ENCODE results near the gene DHX35. TPM values are rescaled to one million over a fixed set of nuclear protein-coding genes. Genes with fewer than 3 reads are reported as not detected.

The DHX35 gene
- total and polyA plus RNA-seq, 2 of the 13 experiments (the other 11 are each of a cell fraction or from before 2014, with no cell fraction given) = 25.8 to 28.7 TPM

DNA sequence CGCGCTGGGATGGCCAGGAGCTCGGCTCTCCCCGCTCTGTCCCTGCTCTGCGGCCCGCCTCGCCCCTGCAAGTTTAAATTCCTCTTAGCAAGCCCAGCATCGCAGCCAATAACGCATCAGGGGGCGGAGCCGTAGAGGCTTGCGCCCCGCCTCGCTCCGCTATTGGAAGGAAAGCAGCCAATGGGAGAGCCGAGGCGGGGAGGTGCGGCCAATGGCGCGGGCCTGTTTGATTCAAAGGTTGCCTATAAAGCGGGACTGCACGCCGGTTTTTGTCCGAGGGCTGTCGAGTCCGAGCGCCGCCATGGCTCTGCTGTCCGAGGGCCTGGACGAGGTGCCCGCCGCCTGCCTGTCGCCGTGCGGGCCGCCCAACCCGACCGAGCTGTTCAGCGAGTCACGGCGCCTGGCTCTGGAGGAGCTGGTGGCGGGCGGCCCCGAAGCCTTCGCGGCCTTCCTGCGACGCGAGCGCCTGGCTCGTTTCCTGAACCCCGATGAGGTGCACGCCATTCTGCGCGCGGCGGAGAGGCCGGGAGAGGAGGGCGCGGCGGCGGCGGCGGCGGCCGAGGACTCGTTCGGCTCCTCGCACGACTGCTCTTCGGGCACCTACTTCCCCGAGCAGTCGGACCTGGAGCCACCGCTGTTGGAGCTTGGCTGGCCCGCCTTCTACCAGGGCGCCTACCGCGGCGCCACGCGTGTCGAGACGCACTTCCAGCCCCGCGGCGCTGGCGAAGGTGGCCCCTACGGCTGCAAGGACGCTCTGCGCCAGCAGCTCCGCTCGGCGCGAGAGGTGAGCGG lies 35.8 kb upstream of the DHX35 start, which contains the start of gene FAM83D (continued):
- TF ChIP-seq, protein P1, sequence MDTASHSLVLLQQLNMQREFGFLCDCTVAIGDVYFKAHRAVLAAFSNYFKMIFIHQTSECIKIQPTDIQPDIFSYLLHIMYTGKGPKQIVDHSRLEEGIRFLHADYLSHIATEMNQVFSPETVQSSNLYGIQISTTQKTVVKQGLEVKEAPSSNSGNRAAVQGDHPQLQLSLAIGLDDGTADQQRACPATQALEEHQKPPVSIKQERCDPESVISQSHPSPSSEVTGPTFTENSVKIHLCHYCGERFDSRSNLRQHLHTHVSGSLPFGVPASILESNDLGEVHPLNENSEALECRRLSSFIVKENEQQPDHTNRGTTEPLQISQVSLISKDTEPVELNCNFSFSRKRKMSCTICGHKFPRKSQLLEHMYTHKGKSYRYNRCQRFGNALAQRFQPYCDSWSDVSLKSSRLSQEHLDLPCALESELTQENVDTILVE (CRISPR knock-in tag; IDR thresholded peaks at IDR 0.05) = peak; percentile 82; the same call in 1 of the 2 replicates
- TF ChIP-seq, protein P2, sequence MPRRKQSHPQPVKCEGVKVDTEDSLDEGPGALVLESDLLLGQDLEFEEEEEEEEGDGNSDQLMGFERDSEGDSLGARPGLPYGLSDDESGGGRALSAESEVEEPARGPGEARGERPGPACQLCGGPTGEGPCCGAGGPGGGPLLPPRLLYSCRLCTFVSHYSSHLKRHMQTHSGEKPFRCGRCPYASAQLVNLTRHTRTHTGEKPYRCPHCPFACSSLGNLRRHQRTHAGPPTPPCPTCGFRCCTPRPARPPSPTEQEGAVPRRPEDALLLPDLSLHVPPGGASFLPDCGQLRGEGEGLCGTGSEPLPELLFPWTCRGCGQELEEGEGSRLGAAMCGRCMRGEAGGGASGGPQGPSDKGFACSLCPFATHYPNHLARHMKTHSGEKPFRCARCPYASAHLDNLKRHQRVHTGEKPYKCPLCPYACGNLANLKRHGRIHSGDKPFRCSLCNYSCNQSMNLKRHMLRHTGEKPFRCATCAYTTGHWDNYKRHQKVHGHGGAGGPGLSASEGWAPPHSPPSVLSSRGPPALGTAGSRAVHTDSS (CRISPR knock-in tag; conservative IDR thresholded peaks at IDR 0.05) = peak; percentile 96
- TF ChIP-seq ZSCAN9 (CRISPR knock-in tag; IDR thresholded peaks at IDR 0.05; ENCODE audit: borderline replicate concordance) = peak; percentile 80; the same call in 1 of the 2 replicates
- peak; percentile 100 for TF ChIP-seq ZMYM4 (CRISPR knock-in tag; IDR thresholded peaks at IDR 0.05)
- TF ChIP-seq, protein P3, sequence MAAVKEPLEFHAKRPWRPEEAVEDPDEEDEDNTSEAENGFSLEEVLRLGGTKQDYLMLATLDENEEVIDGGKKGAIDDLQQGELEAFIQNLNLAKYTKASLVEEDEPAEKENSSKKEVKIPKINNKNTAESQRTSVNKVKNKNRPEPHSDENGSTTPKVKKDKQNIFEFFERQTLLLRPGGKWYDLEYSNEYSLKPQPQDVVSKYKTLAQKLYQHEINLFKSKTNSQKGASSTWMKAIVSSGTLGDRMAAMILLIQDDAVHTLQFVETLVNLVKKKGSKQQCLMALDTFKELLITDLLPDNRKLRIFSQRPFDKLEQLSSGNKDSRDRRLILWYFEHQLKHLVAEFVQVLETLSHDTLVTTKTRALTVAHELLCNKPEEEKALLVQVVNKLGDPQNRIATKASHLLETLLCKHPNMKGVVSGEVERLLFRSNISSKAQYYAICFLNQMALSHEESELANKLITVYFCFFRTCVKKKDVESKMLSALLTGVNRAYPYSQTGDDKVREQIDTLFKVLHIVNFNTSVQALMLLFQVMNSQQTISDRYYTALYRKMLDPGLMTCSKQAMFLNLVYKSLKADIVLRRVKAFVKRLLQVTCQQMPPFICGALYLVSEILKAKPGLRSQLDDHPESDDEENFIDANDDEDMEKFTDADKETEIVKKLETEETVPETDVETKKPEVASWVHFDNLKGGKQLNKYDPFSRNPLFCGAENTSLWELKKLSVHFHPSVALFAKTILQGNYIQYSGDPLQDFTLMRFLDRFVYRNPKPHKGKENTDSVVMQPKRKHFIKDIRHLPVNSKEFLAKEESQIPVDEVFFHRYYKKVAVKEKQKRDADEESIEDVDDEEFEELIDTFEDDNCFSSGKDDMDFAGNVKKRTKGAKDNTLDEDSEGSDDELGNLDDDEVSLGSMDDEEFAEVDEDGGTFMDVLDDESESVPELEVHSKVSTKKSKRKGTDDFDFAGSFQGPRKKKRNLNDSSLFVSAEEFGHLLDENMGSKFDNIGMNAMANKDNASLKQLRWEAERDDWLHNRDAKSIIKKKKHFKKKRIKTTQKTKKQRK (IDR thresholded peaks at IDR 0.05; ENCODE audit: low read length) = no peak
- TF ChIP-seq NBN (conservative IDR thresholded peaks at IDR 0.05) = no peak
- no peak; the same call in 1 of the 2 replicates for TF ChIP-seq GATAD2A (CRISPR knock-in tag; IDR thresholded peaks at IDR 0.05)
- TF ChIP-seq ZNF430 (CRISPR knock-in tag; IDR thresholded peaks at IDR 0.05) = peak; percentile 99
- TF ChIP-seq TBX3 (IDR thresholded peaks at IDR 0.05; ENCODE audit: borderline replicate concordance) = peak; percentile 60; the same call in 1 of the 2 replicates
- TF ChIP-seq HMGA1 (CRISPR knock-in tag; conservative IDR thresholded peaks at IDR 0.05) = no peak
- TF ChIP-seq, protein P4, sequence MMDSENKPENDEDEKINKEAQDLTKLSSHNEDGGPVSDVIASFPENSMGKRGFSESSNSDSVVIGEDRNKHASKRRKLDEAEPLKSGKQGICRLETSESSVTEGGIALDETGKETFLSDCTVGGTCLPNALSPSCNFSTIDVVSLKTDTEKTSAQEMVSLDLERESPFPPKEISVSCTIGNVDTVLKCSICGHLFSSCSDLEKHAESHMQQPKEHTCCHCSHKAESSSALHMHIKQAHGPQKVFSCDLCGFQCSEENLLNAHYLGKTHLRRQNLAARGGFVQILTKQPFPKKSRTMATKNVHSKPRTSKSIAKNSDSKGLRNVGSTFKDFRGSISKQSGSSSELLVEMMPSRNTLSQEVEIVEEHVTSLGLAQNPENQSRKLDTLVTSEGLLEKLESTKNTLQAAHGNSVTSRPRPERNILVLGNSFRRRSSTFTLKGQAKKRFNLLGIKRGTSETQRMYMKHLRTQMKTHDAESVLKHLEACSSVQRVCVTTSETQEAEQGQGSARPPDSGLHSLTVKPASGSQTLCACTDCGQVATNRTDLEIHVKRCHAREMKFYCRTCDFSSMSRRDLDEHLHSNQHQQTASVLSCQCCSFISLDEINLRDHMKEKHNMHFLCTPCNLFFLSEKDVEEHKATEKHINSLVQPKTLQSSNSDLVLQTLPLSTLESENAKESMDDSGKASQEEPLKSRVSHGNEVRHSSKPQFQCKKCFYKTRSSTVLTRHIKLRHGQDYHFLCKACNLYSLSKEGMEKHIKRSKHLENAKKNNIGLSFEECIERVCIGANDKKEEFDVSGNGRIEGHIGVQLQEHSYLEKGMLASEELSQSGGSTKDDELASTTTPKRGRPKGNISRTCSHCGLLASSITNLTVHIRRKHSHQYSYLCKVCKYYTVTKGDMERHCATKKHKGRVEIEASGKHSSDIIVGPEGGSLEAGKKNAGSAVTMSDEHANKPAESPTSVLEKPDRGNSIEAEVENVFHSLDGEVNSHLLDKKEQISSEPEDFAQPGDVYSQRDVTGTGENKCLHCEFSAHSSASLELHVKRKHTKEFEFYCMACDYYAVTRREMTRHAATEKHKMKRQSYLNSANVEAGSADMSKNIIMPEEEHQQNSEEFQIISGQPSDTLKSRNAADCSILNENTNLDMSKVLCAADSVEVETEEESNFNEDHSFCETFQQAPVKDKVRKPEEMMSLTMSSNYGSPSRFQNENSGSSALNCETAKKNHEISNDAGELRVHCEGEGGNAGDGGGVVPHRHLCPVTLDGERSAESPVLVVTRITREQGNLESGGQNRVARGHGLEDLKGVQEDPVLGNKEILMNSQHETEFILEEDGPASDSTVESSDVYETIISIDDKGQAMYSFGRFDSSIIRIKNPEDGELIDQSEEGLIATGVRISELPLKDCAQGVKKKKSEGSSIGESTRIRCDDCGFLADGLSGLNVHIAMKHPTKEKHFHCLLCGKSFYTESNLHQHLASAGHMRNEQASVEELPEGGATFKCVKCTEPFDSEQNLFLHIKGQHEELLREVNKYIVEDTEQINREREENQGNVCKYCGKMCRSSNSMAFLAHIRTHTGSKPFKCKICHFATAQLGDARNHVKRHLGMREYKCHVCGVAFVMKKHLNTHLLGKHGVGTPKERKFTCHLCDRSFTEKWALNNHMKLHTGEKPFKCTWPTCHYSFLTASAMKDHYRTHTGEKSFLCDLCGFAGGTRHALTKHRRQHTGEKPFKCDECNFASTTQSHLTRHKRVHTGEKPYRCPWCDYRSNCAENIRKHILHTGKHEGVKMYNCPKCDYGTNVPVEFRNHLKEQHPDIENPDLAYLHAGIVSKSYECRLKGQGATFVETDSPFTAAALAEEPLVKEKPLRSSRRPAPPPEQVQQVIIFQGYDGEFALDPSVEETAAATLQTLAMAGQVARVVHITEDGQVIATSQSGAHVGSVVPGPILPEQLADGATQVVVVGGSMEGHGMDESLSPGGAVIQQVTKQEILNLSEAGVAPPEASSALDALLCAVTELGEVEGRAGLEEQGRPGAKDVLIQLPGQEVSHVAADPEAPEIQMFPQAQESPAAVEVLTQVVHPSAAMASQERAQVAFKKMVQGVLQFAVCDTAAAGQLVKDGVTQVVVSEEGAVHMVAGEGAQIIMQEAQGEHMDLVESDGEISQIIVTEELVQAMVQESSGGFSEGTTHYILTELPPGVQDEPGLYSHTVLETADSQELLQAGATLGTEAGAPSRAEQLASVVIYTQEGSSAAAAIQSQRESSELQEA (CRISPR knock-in tag; IDR thresholded peaks at IDR 0.05; ENCODE audit: not compliant biosample characterization) = peak; percentile 98
- TF ChIP-seq ZNF451 (CRISPR knock-in tag; IDR thresholded peaks at IDR 0.05) = peak; percentile 86; the same call in 1 of the 2 replicates
- TF ChIP-seq, protein P5, sequence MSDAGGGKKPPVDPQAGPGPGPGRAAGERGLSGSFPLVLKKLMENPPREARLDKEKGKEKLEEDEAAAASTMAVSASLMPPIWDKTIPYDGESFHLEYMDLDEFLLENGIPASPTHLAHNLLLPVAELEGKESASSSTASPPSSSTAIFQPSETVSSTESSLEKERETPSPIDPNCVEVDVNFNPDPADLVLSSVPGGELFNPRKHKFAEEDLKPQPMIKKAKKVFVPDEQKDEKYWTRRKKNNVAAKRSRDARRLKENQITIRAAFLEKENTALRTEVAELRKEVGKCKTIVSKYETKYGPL (CRISPR knock-in tag; IDR thresholded peaks at IDR 0.05) = peak; percentile 67; the same call in 1 of the 2 replicates
- peak; percentile 85 for TF ChIP-seq RXRB (CRISPR knock-in tag; IDR thresholded peaks at IDR 0.05; ENCODE audit: borderline replicate concordance)

All from HepG2 (cell line).